ENCODE measurements around the gene IQSEC2. TPM values are rescaled to one million over a fixed set of nuclear protein-coding genes. Genes with fewer than 3 reads are reported as not detected.

The IQSEC2 gene
- total RNA-seq, 1 donor from 2014 or later, result 3.4 TPM

DNA sequence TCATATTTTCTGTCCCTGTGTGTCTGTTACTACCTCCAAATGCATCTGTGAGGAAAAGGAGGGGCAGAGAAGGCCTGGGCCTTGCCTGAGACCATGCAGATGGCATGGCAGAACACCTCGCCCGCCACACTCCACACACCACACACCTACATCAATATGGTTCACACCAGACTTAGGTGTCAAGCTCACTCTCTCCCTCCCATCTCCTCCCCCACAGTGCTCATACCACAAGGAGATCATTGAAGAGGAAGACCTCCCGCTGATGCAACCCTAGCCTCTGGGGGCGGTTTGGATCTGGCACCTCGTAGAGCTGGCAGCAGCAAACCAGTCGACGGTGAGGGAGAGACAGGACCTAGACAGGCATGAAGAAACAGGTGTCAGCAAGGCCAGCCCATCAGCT lies 39.8 kb downstream of the IQSEC2 start:
- TF ChIP-seq, protein P1, sequence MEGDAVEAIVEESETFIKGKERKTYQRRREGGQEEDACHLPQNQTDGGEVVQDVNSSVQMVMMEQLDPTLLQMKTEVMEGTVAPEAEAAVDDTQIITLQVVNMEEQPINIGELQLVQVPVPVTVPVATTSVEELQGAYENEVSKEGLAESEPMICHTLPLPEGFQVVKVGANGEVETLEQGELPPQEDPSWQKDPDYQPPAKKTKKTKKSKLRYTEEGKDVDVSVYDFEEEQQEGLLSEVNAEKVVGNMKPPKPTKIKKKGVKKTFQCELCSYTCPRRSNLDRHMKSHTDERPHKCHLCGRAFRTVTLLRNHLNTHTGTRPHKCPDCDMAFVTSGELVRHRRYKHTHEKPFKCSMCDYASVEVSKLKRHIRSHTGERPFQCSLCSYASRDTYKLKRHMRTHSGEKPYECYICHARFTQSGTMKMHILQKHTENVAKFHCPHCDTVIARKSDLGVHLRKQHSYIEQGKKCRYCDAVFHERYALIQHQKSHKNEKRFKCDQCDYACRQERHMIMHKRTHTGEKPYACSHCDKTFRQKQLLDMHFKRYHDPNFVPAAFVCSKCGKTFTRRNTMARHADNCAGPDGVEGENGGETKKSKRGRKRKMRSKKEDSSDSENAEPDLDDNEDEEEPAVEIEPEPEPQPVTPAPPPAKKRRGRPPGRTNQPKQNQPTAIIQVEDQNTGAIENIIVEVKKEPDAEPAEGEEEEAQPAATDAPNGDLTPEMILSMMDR (IDR thresholded peaks at IDR 0.05; ENCODE audit: insufficient read depth, low read length, severe bottlenecking), result no peak
- H3K36me3 ChIP-seq (ENCODE audit: control insufficient read depth, insufficient read depth, low read length), result no peaks in the 10 kb centered on the region
- H3K4me3 ChIP-seq (ENCODE audit: low read depth, low read length), result no peak overlapping the region
- DNase-seq (ENCODE audit: low read depth) (no peak), FAIRE-seq (peak; percentile 73)
- H3K27me3 ChIP-seq (ENCODE audit: control insufficient read depth, insufficient read depth, low read length), result no peaks in the 10 kb centered on the region

DNA sequence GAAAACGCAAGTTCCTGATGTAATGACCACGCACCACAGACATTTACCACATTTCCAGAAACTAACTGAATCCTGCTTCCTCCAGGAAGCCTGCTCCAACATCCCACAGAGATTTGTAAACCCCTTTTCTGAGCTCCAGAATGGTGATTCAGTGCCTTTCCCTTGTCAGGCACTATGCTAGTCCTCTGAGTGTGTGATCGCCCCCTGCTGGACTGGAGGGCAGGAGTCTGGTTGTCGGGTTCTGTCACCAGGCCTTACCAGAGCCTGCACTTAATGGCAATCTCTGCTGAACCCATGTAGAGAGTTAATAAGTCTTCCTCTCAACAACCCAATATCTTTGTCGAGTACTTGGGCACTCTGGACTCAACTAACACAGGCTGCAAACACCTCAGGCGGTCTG lies 41.9 kb downstream of the IQSEC2 start:
- Histone ChIP-seq H3K36me3 (ENCODE audit: control insufficient read depth, insufficient read depth, low read length) (no peaks in the 10 kb centered on the region), H3K27me3 (ENCODE audit: control insufficient read depth, insufficient read depth, low read length) (no peaks in the 10 kb centered on the region), H3K4me3 (ENCODE audit: low read depth, low read length) (no peak overlapping the region)
- DNase-seq (ENCODE audit: low read depth), result no peak
- no peak for FAIRE-seq
- TF ChIP-seq, protein P1 (IDR thresholded peaks at IDR 0.05; ENCODE audit: insufficient read depth, low read length, severe bottlenecking), result no peak

DNA sequence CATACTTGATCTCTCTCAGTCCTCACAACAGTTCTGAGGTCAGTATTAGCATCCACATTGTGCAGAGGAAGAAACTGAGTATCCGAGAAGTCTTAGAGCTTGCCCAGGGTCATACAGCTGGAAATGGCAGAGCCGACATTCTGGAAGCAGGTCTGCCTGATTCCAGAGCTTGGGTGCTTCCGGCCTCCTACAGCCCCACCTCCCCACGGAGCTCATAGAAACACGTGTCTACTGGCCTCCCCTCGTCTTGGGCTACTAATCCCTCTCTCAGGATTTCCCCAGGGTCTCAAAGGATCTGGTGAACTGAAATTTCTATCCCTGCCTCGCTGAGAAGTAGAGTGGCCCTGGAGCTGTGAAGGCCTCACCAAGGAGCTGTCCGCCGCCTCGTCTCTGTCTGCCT lies 44.3 kb downstream of the IQSEC2 start:
- TF ChIP-seq, protein P1 (IDR thresholded peaks at IDR 0.05; ENCODE audit: insufficient read depth, low read length, severe bottlenecking), result no peak
- Histone ChIP-seq H3K4me3 (ENCODE audit: low read depth, low read length) (no peak overlapping the region), H3K36me3 (ENCODE audit: control insufficient read depth, insufficient read depth, low read length) (no peaks in the 10 kb centered on the region), H3K27me3 (ENCODE audit: control insufficient read depth, insufficient read depth, low read length) (no peaks in the 10 kb centered on the region)
- no peak for DNase-seq (ENCODE audit: low read depth)
- FAIRE-seq, result no peak

DNA sequence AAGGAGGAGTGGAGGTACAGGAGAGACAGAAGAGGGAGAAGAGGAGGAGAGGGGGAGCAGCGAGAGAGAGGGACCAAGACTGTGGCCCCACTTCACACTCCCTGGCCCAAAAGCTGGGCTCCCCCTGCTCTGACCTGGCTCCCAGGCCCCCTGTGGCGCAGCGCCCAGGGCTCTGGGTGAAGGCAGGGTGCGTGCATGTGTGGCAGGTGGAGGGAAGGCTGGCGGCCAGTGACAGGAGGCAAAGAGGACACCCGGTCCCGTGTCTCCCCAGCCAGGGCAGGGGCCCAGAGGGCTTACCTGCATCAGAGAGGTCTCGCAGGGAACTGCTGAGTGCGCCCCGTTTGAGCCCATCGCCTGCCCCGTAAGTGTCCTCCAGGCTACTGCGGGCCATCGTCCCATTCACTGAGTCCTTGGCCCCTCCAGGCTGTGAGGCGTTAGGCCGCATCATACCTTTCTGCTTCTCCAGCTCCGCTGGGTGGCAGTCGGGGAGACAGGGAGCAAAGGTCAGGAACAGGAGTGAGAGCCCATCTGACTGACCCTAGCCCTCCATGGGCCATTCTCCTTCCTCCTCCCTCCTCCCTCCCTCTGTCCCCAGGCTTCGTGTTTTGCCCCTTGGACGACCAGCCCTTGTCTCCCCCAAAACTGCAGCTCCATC lies 45.2 kb downstream of the IQSEC2 start:
- no peak for DNase-seq (ENCODE audit: low read depth)
- no peaks in the 10 kb centered on the region for H3K27me3 ChIP-seq (ENCODE audit: control insufficient read depth, insufficient read depth, low read length)
- no peak overlapping the region for H3K4me3 ChIP-seq (ENCODE audit: low read depth, low read length)
- no peak for FAIRE-seq
- H3K36me3 ChIP-seq (ENCODE audit: control insufficient read depth, insufficient read depth, low read length), result no peaks in the 10 kb centered on the region
- TF ChIP-seq, protein P1 (IDR thresholded peaks at IDR 0.05; ENCODE audit: insufficient read depth, low read length, severe bottlenecking), result no peak

DNA sequence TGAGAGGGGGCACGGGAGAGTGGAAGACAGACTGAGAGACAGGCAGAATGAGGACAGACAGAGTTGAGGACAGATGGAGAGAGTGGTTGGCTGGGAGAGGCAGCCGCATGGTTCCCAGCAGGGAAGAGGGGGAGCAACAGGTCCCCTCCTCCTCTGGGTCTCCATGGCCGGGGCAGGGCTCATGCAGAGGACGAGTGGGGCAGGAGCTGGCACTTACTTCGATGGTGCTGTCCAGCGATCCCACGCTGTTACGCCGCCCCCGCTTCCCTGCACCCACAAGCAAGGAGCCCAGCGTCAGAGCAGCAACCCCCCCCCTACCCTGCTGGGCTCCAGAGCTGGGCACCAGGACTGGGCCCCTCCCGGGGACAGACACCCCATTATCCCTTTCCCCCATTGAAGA lies 45.8 kb downstream of the IQSEC2 start:
- FAIRE-seq, result no peak
- Histone ChIP-seq H3K36me3 (ENCODE audit: control insufficient read depth, insufficient read depth, low read length) (no peaks in the 10 kb centered on the region), H3K4me3 (ENCODE audit: low read depth, low read length) (no peak overlapping the region), H3K27me3 (ENCODE audit: control insufficient read depth, insufficient read depth, low read length) (no peaks in the 10 kb centered on the region)
- no peak for DNase-seq (ENCODE audit: low read depth)
- TF ChIP-seq, protein P1 (IDR thresholded peaks at IDR 0.05; ENCODE audit: insufficient read depth, low read length, severe bottlenecking), result no peak

DNA sequence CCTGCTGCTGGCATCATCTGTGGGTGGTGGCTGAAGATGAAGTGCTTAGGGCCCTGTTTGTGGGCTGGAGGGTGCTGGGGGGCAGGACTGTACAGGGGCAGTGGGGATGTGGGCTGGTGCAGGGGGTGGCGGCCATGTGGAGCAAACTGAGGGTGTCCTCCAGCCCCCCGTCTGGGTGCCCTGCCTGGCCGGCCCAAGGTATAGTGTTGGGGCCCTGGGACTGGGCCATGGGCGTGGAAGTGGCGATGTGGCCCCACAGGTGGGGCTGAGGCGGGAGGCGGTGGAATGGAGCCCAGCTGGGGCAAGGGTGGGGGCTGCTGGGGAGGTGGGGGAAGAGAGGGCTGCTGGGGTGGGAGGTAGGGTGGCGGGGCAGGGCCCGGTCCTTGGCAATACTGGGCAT lies 46.9 kb downstream of the IQSEC2 start:
- H3K4me3 ChIP-seq (ENCODE audit: low read depth, low read length), result no peak overlapping the region
- FAIRE-seq (no peak), DNase-seq (ENCODE audit: low read depth) (no peak)
- TF ChIP-seq, protein P1 (IDR thresholded peaks at IDR 0.05; ENCODE audit: insufficient read depth, low read length, severe bottlenecking), result no peak
- H3K36me3 ChIP-seq (ENCODE audit: control insufficient read depth, insufficient read depth, low read length), result no peaks in the 10 kb centered on the region
- H3K27me3 ChIP-seq (ENCODE audit: control insufficient read depth, insufficient read depth, low read length), result no peaks in the 10 kb centered on the region

Data from bronchial epithelial cell (primary cell).